ENCODE data around the gene EIF2B4.

- TF ChIP-seq CTCF (IDR thresholded peaks at IDR 0.05) = no peak
- peak in 1 of 2 donors; percentile 41 for TF ChIP-seq POLR2A (IDR thresholded peaks at IDR 0.05)
These were observed 46.4 kb downstream of the EIF2B4 start for GRCh38 chr2:27323596-27324285.
